Prostate gland (tissue), 2 donors: ENCODE measurements around the gene SERPINA1. TPM values are rescaled to one million over a fixed set of nuclear protein-coding genes. Genes with fewer than 3 reads are reported as not detected.

Source experiments
- DNase-seq: peaks from one replicate; pipeline ENCODE4 v3.0.0-alpha.2; 2019; ENCODE audit warnings: low spot score
- H3K27ac ChIP-seq, 2 donors: fragments of 200-600 bp; sonication (generic); 2 replicates each; pipeline ENCODE4 v1.5.1; 2017 to 2019
- H3K27me3 ChIP-seq: fragments of 200-600 bp; sonication (generic); replicated peaks from 2 replicates; pipeline ENCODE4 v1.5.1; 2019; ENCODE audit not compliant: insufficient read depth
- H3K36me3 ChIP-seq, 2 donors: fragments of 200-600 bp; sonication (generic); 1 replicate in 1 of 2; 2 replicates in 1 of 2; pipeline versions ENCODE4 v1.5.1 to v1.8.1; 2017 to 2019
- H3K4me1 ChIP-seq: fragments of 200-600 bp; sonication (generic); replicated peaks from 2 replicates; pipeline ENCODE4 v1.5.1; 2019
- H3K4me3 ChIP-seq, 2 donors: fragments of 200-600 bp; sonication (generic); 2 replicates each; pipeline ENCODE4 v1.5.1; 2017 to 2019
- H3K9me3 ChIP-seq: fragments of 200-600 bp; sonication (generic); 2 replicates; pipeline ENCODE4 v1.5.1; 2017
- CTCF ChIP-seq, 4 experiments: fragments of 200-600 bp in 2 of 4; fragments of 450-650 bp in 2 of 4; sonication (generic) in 2 of 4; IDR thresholded peaks; 1 replicate in 3 of 4; 2 replicates in 1 of 4; pipeline ENCODE4 v1.5.1; 2016 to 2019; ENCODE audit warnings: antibody characterized with exemption in 4 of 4, mild to moderate bottlenecking in 2 of 4, moderate library complexity in 2 of 4
- POLR2A ChIP-seq: fragments of 450-650 bp; IDR thresholded peaks from one replicate; pipeline ENCODE4 v1.6.1; 2016; ENCODE audit warnings: antibody characterized with exemption, mild to moderate bottlenecking
- POLR2AphosphoS5 ChIP-seq: sonication (generic); formaldehyde crosslinking; IDR thresholded peaks from one replicate; pipeline ENCODE4 v1.6.1; 2017; ENCODE audit warnings: antibody characterized with exemption
- WGBS: methylation state at CpG from one replicate; pipeline ENCODE4 v1.1.5; 2018; 5-methylcytosine and 5-hydroxymethylcytosine counted together
- intact Hi-C: fragments of 100-400 bp; cut with DNase I; formaldehyde crosslinking; loops from one replicate; pipeline ENCODE4 v1.14.2; 2022
- total RNA-seq, 2 donors: library from RNA; depleted of rRNA; stranded (reverse); fragments of >200 nt; gene quantifications; one replicate each; pipeline ENCODE4 v1.1.0, GENCODE V29; 2016

Gene SERPINA1
- total RNA-seq, 2 donors from 2014 or later: 4.9 to 9.8 TPM

- Histone ChIP-seq H3K36me3 (no peaks in the 10 kb centered on the region), H3K4me1 (no peaks in the 10 kb centered on the region), H3K4me3 (no peak overlapping the region), H3K27ac (no peak overlapping the region), H3K27me3 (peaks cover 6% of the 10 kb centered on the region), H3K9me3 (no peaks in the 10 kb centered on the region)
- intact Hi-C loops: no loop called here
- DNase-seq: no peak
- TF ChIP-seq POLR2A: no peak
- no peak for TF ChIP-seq CTCF (IDR thresholded peaks at IDR 0.05)
- TF ChIP-seq POLR2AphosphoS5: no peak
Observed at GRCh38 chr14:94332587-94332986, 55.8 kb downstream of the SERPINA1 start.

GRCh38 chr14:94332063-94332583 is 56.3 kb downstream of the SERPINA1 start:
- no peaks in the 10 kb centered on the region for H3K36me3 ChIP-seq
- TF ChIP-seq POLR2AphosphoS5: no peak
- TF ChIP-seq CTCF (IDR thresholded peaks at IDR 0.05): no peak
- TF ChIP-seq POLR2A: no peak

GRCh38 chr14:94331462-94331861 is 56.9 kb downstream of the SERPINA1 start:
- no peaks in the 10 kb centered on the region for H3K9me3 ChIP-seq
- H3K27ac ChIP-seq: no peak overlapping the region
- intact Hi-C loops: no loop called here
- no peak for TF ChIP-seq POLR2AphosphoS5
- no peak for TF ChIP-seq CTCF (IDR thresholded peaks at IDR 0.05)
- no peak for TF ChIP-seq POLR2A
- WGBS: 92% methylated on average over 5 of the region's 5 CpGs
- DNase-seq: no peak
- H3K4me1 ChIP-seq: no peaks in the 10 kb centered on the region
- H3K36me3 ChIP-seq: no peaks in the 10 kb centered on the region
- H3K4me3 ChIP-seq: no peak overlapping the region
- peaks cover 2% of the 10 kb centered on the region for H3K27me3 ChIP-seq

More at GRCh38 chr14:94332063-94332583, 56.3 kb downstream of the SERPINA1 start:
- DNase-seq: no peak
- WGBS: 78% methylated on average over 7 of the region's 7 CpGs
- no peak overlapping the region for H3K4me3 ChIP-seq
- intact Hi-C loops: no loop called here
- no peaks in the 10 kb centered on the region for H3K9me3 ChIP-seq
- H3K27ac ChIP-seq: no peak overlapping the region
- no peaks in the 10 kb centered on the region for H3K4me1 ChIP-seq
- H3K27me3 ChIP-seq: peaks cover 2% of the 10 kb centered on the region

GRCh38 chr14:94330857-94331256 is 57.5 kb downstream of the SERPINA1 start:
- H3K4me1 ChIP-seq: no peaks in the 10 kb centered on the region
- H3K27ac ChIP-seq: no peak overlapping the region
- H3K4me3 ChIP-seq: no peak overlapping the region
- H3K27me3 ChIP-seq: peaks cover 2% of the 10 kb centered on the region
- WGBS: 49% methylated on average over 2 of the region's 2 CpGs
- no peaks in the 10 kb centered on the region for H3K9me3 ChIP-seq
- DNase-seq: no peak
- no peak for TF ChIP-seq CTCF (IDR thresholded peaks at IDR 0.05)
- no peak for TF ChIP-seq POLR2A
- TF ChIP-seq POLR2AphosphoS5: no peak
- intact Hi-C loops: no loop called here
- no peaks in the 10 kb centered on the region for H3K36me3 ChIP-seq

GRCh38 chr14:94330432-94330831 is 58.0 kb downstream of the SERPINA1 start:
- intact Hi-C loops: no loop called here
- Histone ChIP-seq H3K4me1 (no peaks in the 10 kb centered on the region), H3K27ac (no peak overlapping the region), H3K4me3 (no peak overlapping the region), H3K27me3 (peaks cover 2% of the 10 kb centered on the region), H3K9me3 (no peaks in the 10 kb centered on the region), H3K36me3 (no peaks in the 10 kb centered on the region)
- no peak for DNase-seq
- WGBS: 89% methylated on average over 3 of the region's 3 CpGs
- TF ChIP-seq POLR2A (no peak), POLR2AphosphoS5 (no peak), CTCF (IDR thresholded peaks at IDR 0.05) (no peak)
